HPDE6-E6E7 (cell line): ENCODE measurements around the gene SIVA1.

Experiments
- DNase-seq: peaks from one replicate; pipeline ENCODE4 v3.0.0; 2011; ENCODE audit warnings: missing footprints; ENCODE audit errors: extremely low spot score

Gene SIVA1

GRCh38 chr14:104751539-104752422 is 1.2 kb upstream of the SIVA1 start:
- DNase-seq: no peak

- no peak for DNase-seq
Measured at GRCh38 chr14:104752423-104752734, 568 bp upstream of the SIVA1 start.

- no peak for DNase-seq
Measured at GRCh38 chr14:104753528-104754212, 723 bp downstream of the SIVA1 start.

- no peak for DNase-seq
Measured at GRCh38 chr14:104754213-104754851, 1.4 kb downstream of the SIVA1 start.

GRCh38 chr14:104755621-104756020 is 2.7 kb downstream of the SIVA1 start:
- no peak for DNase-seq

- DNase-seq: no peak
Measured at GRCh38 chr14:104756477-104757237, 3.7 kb downstream of the SIVA1 start.

- DNase-seq: no peak
Measured at GRCh38 chr14:104757238-104757585, 4.3 kb downstream of the SIVA1 start.

- no peak for DNase-seq
Measured at GRCh38 chr14:104757681-104758392, 4.9 kb downstream of the SIVA1 start.

GRCh38 chr14:104758981-104759969 is 6.3 kb downstream of the SIVA1 start:
- DNase-seq: no peak

GRCh38 chr14:104765517-104765916 is 12.6 kb downstream of the SIVA1 start:
- no peak for DNase-seq

GRCh38 chr14:104766256-104766862 is 13.4 kb downstream of the SIVA1 start:
- no peak for DNase-seq

GRCh38 chr14:104766863-104767633 is 14.1 kb downstream of the SIVA1 start:
- no peak for DNase-seq

- DNase-seq: no peak
Measured at GRCh38 chr14:104767634-104767918, 14.6 kb downstream of the SIVA1 start.

GRCh38 chr14:104768437-104769323 is 15.7 kb downstream of the SIVA1 start:
- DNase-seq: peak; percentile 77

- no peak for DNase-seq
Measured at GRCh38 chr14:104769324-104770071, 16.6 kb downstream of the SIVA1 start.

GRCh38 chr14:104770072-104770579 is 17.2 kb downstream of the SIVA1 start:
- DNase-seq: no peak

- no peak for DNase-seq
Measured at GRCh38 chr14:104770851-104771272, 17.9 kb downstream of the SIVA1 start.
